GM12878 (cell line): ENCODE results near the gene SARS1.

Experiments used
- POLR2AphosphoS2 ChIP-seq: IDR thresholded peaks from 2 replicates; pipeline ENCODE4 v1.6.1; 2011; ENCODE audit warnings: low read depth, mild to moderate bottlenecking, low read length, improper control_type of control experiment, moderate library complexity
- SP1 ChIP-seq: IDR thresholded peaks from one replicate; pipeline ENCODE4 v1.6.1; 2011; ENCODE audit warnings: low read depth, low read length
- SRF ChIP-seq, 2 experiments: IDR thresholded peaks; 2 replicates each; pipeline ENCODE4 v1.6.1; 2011; ENCODE audit warnings: low read depth in 2 of 2, low read length in 2 of 2, mild to moderate bottlenecking in 1 of 2, moderate library complexity in 1 of 2
- ZZZ3 ChIP-seq: IDR thresholded peaks from 2 replicates; pipeline ENCODE4 v1.6.1; 2011; ENCODE audit warnings: low read depth; ENCODE audit not compliant: control insufficient read depth, insufficient read length
- TF ChIP-seq, protein P1 (sequence below): fragments of 450-650 bp; IDR thresholded peaks from 2 replicates; pipeline ENCODE4 v1.6.1; 2017; ENCODE audit warnings: mild to moderate bottlenecking
- TF ChIP-seq, protein P2 (sequence below): fragments of 450-650 bp; IDR thresholded peaks from 2 replicates; pipeline ENCODE4 v1.6.1; 2017; ENCODE audit warnings: antibody characterized with exemption, mild to moderate bottlenecking, moderate library complexity
- TF ChIP-seq, protein P3 (sequence below): IDR thresholded peaks from 2 replicates; pipeline ENCODE4 v1.6.1; 2011; ENCODE audit warnings: low read depth, mild to moderate bottlenecking, low read length, moderate library complexity, borderline replicate concordance; ENCODE audit errors: extremely low read depth
- TF ChIP-seq, protein P4 (sequence below), 3 experiments: IDR thresholded peaks in 2 of 3; conservative IDR thresholded peaks in 1 of 3; 2 replicates each; pipeline ENCODE4 v1.5.1; 2011; ENCODE audit warnings: low read depth in 3 of 3, low read length in 3 of 3, mild to moderate bottlenecking in 3 of 3, control low read depth in 2 of 3, moderate library complexity in 2 of 3, inconsistent platforms in 1 of 3, mixed read lengths in 1 of 3; ENCODE audit not compliant: control insufficient read depth in 2 of 3, insufficient read depth in 1 of 3; ENCODE audit errors: extremely low read depth in 1 of 3

DNA sequence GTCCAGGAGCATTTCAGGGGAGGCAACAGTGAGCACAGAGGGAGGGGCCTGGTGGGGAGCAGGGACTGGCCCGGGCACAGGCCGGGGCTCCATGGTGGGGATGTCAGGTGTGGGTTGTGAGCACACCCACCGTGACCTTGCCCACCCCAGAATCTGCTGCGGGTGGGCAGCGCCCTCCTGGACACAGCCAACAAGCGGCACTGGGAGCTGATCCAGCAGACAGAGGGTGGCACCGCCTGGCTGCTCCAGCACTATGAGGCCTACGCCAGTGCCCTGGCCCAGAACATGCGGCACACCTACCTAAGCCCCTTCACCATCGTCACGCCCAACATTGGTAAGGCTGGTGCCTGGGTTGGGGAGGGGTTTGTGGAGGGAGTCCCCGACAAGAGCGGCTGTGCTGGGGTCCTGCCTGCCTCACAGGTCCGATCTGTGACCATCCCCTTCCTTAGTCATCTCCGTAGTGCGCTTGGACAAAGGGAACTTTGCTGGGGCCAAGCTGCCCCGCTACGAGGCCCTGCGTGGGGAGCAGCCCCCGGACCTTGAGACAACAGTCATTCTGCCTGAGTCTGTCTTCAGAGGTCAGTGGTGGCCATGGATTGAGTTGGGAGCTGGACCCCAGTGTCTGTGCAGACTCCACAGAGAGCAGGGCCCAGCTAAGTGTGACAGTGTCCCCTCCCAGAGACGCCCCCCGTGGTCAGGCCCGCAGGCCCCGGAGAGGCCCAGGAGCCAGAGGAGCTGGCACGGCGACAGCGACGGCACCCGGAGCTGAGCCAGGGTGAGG, 54.9 kb downstream of the SARS1 start:
- TF ChIP-seq POLR2AphosphoS2 (no peak), SRF (IDR thresholded peaks at IDR 0.05; ENCODE audit: low read depth in 2 of 2, low read length in 2 of 2) (no peak), ZZZ3 (no peak), SP1 (no peak)
- TF ChIP-seq, protein P1, sequence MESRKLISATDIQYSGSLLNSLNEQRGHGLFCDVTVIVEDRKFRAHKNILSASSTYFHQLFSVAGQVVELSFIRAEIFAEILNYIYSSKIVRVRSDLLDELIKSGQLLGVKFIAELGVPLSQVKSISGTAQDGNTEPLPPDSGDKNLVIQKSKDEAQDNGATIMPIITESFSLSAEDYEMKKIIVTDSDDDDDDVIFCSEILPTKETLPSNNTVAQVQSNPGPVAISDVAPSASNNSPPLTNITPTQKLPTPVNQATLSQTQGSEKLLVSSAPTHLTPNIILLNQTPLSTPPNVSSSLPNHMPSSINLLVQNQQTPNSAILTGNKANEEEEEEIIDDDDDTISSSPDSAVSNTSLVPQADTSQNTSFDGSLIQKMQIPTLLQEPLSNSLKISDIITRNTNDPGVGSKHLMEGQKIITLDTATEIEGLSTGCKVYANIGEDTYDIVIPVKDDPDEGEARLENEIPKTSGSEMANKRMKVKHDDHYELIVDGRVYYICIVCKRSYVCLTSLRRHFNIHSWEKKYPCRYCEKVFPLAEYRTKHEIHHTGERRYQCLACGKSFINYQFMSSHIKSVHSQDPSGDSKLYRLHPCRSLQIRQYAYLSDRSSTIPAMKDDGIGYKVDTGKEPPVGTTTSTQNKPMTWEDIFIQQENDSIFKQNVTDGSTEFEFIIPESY, result no peak
- TF ChIP-seq, protein P2, sequence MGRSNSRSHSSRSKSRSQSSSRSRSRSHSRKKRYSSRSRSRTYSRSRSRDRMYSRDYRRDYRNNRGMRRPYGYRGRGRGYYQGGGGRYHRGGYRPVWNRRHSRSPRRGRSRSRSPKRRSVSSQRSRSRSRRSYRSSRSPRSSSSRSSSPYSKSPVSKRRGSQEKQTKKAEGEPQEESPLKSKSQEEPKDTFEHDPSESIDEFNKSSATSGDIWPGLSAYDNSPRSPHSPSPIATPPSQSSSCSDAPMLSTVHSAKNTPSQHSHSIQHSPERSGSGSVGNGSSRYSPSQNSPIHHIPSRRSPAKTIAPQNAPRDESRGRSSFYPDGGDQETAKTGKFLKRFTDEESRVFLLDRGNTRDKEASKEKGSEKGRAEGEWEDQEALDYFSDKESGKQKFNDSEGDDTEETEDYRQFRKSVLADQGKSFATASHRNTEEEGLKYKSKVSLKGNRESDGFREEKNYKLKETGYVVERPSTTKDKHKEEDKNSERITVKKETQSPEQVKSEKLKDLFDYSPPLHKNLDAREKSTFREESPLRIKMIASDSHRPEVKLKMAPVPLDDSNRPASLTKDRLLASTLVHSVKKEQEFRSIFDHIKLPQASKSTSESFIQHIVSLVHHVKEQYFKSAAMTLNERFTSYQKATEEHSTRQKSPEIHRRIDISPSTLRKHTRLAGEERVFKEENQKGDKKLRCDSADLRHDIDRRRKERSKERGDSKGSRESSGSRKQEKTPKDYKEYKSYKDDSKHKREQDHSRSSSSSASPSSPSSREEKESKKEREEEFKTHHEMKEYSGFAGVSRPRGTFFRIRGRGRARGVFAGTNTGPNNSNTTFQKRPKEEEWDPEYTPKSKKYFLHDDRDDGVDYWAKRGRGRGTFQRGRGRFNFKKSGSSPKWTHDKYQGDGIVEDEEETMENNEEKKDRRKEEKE, result no peak
- TF ChIP-seq, protein P3, sequence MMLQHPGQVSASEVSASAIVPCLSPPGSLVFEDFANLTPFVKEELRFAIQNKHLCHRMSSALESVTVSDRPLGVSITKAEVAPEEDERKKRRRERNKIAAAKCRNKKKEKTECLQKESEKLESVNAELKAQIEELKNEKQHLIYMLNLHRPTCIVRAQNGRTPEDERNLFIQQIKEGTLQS, result no peak
- TF ChIP-seq, protein P4, sequence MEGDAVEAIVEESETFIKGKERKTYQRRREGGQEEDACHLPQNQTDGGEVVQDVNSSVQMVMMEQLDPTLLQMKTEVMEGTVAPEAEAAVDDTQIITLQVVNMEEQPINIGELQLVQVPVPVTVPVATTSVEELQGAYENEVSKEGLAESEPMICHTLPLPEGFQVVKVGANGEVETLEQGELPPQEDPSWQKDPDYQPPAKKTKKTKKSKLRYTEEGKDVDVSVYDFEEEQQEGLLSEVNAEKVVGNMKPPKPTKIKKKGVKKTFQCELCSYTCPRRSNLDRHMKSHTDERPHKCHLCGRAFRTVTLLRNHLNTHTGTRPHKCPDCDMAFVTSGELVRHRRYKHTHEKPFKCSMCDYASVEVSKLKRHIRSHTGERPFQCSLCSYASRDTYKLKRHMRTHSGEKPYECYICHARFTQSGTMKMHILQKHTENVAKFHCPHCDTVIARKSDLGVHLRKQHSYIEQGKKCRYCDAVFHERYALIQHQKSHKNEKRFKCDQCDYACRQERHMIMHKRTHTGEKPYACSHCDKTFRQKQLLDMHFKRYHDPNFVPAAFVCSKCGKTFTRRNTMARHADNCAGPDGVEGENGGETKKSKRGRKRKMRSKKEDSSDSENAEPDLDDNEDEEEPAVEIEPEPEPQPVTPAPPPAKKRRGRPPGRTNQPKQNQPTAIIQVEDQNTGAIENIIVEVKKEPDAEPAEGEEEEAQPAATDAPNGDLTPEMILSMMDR (IDR thresholded peaks at IDR 0.05 in 2 of 3, conservative IDR thresholded peaks at IDR 0.05 in 1 of 3; ENCODE audit: control insufficient read depth in 2 of 3, extremely low read depth in 1 of 3, insufficient read depth in 1 of 3, low read depth in 3 of 3, low read length in 3 of 3), result no peak
